ENCODE measurements around the gene MEF2C.

MEF2C gene

DNA sequence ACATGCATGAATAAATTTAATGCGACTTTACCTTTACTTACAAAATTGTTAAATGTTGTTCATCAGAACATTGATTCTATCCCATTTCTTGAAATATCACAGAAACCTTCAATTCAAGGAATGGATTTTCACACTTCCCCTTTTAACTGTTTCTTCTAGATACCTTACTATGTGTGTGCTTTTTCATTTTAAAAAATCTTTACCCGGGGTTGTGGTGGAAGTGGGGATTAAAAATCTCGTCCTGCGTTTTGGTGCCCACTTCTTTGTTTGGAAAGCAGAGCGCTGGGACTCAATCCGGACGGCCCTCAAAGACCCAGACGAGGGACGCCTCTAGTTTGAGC lies 5.8 kb upstream of the MEF2C start:
- DNase-seq (ENCODE audit: low read depth in 2 of 2), result no peak

DNA sequence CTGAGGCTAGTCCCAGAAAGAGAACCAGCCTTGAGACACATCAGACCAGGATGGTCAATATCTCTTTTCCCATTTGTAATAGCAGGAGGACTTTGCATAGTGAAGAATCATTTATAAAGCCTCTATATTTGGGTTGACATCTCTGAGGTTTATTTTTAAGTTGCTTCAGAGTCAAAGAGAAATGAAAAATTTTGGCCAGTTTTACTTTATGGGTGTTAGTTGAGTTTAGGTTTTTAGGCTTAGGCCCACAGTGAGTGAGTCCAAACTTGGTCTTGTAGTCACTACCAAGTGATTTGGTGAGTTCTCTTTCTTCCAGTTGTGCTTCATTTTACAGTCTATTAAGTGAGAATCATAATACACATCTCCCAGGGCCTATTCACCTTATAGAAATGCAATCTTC lies 5.3 kb upstream of the MEF2C start:
- DNase-seq (ENCODE audit: low read depth in 2 of 2), result no peak

GRCh38 chr5:88887342-88887741 lies 4.4 kb upstream of the MEF2C start:
- no peak for DNase-seq (ENCODE audit: low read depth in 2 of 2)

DNA sequence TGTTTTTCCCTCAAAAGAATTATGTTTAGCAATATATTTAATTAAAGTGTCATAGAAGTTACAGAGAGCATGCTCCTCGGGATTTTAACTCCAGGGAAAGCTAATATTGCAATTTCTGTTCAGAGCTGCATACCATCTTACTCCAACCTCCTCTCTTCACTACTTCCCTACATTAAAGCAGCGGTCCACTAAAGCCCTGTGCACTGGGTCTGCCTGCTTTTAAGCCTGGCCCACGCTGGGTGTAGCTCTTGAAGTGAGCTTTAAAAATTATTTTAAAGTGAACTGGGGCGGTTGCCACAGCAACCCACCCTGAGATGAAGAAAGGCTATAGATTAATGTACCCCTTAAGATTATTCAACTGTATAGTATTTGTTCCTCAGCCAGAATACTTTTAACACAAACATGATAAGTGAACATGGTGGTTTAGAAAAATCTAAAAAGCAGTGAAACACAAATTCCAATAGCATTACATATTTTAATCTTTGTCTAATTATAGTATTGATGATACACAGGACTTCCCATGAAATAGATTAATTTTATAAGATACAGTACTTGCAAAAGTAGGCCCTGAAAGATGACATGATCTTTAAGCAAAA lies 3.9 kb upstream of the MEF2C start:
- DNase-seq (ENCODE audit: low read depth in 2 of 2), result no peak

DNA sequence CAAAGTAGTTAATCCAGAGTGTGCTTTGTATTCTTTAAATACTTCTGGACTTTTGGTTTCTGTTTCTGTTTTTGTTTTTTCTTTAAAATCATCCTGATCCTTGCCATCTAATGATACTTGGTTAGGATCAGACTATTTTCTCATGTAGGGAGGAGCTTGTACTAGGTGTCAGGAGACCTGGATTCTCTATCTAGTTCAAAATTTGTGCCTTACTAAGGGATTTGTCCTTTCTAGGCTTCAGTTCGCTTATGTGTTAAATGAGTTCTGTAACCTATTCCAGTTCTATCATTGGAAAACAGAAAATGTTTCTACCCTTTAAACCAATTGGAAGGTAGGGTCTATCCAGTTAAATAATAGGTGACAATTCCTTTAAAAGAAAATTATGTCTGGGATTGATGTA lies 3.3 kb upstream of the MEF2C start:
- no peak for DNase-seq (ENCODE audit: low read depth in 2 of 2)

DNA sequence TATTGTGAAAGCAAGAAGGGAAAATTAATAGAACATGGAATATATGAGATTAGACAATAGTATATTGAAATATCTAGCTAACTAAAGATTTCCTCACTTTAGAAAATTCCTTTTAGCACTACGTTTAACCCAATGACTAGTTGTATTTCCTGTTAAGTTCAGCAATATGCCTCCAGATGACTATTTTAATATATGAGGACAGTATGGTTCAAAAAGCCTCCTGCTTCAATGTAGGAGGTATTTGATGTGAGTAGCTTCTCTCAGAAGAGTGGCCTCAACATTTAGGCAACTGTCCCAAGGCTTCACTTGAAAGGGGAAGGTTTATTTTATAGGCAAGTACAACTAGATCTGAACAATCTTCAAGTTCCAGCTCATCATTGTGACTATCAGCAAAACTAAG lies 2.0 kb upstream of the MEF2C start:
- no peak for DNase-seq (ENCODE audit: low read depth in 2 of 2)

DNA sequence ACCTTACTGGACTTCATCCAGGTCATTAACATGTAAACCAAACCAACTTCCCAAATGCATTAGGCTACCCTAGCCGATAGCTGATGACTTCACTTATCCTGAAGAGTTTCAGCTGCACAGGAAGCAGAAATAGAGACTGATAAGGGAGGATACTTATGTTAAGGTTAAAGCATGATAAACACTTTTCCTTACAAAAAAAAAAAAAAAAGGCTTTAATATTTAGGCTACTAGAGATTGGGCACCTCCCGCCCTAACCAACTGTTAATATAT lies 1.6 kb upstream of the MEF2C start:
- no peak for DNase-seq (ENCODE audit: low read depth in 2 of 2)

GRCh38 chr5:88883836-88884607 lies 1.0 kb upstream of the MEF2C start:
- DNase-seq (ENCODE audit: low read depth in 2 of 2), result no peak

GRCh38 chr5:88882276-88883038 lies 527 bp downstream of the MEF2C start:
- DNase-seq (ENCODE audit: low read depth in 2 of 2), result no peak

DNA sequence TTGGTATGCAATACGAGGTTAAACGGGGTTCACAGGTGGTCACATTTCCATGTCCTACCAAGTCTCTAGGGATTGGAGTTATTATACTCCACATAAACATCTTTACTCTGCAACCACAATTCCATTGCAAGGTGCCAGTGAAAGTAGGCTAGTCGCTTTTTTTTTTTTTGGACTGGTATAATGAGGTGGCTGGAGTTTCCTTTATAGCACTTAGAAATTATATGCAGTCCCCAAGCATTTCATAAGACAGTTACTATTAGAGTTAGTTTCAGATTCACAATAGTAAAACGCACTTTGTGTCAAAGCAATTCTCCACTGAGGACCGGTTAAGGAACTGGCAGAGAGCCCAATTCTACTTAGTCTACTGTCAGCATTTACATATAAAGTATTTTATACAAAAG lies 1.4 kb downstream of the MEF2C start:
- DNase-seq (ENCODE audit: low read depth in 2 of 2), result no peak

GRCh38 chr5:88880201-88880600 lies 2.8 kb downstream of the MEF2C start:
- no peak for DNase-seq (ENCODE audit: low read depth in 2 of 2)

- DNase-seq (ENCODE audit: low read depth in 2 of 2), result no peak
Observed at GRCh38 chr5:88879724-88880123, 3.3 kb downstream of the MEF2C start.

- DNase-seq (ENCODE audit: low read depth in 2 of 2), result no peak
Observed at GRCh38 chr5:88878976-88879375, 4.0 kb downstream of the MEF2C start.

GRCh38 chr5:88877826-88878225 lies 5.2 kb downstream of the MEF2C start:
- DNase-seq (ENCODE audit: low read depth in 2 of 2), result no peak

GRCh38 chr5:88876714-88877113 lies 6.3 kb downstream of the MEF2C start:
- DNase-seq (ENCODE audit: low read depth in 2 of 2), result no peak

GRCh38 chr5:88875341-88876234 lies 7.4 kb downstream of the MEF2C start:
- no peak for DNase-seq (ENCODE audit: low read depth in 2 of 2)

GRCh38 chr5:88873447-88873846 lies 9.5 kb downstream of the MEF2C start:
- DNase-seq (ENCODE audit: low read depth in 2 of 2), result no peak

GRCh38 chr5:88872971-88873370 lies 10.0 kb downstream of the MEF2C start:
- DNase-seq (ENCODE audit: low read depth in 2 of 2), result no peak

DNA sequence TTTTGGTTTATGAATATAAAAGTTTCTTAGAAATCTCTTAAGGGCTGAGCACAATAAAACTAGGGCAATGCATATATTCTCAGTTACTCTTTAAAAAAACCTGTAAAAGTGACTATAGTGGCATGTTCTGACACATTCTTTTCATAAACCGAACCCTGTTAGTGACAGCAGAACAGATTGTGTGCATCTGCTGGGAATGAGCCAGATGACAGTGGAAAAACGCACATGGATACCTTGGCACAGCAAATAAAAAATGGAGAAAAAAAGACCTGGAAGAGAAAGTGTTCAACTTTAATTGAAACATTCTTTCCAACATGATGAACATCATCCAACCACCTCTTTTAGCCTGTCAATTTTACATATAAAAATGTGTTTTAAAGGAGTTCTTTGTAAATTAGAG lies 12.7 kb downstream of the MEF2C start:
- no peak for DNase-seq (ENCODE audit: low read depth in 2 of 2)

GRCh38 chr5:88868468-88869068 lies 14.4 kb downstream of the MEF2C start:
- no peak for DNase-seq (ENCODE audit: low read depth in 2 of 2)

DNA sequence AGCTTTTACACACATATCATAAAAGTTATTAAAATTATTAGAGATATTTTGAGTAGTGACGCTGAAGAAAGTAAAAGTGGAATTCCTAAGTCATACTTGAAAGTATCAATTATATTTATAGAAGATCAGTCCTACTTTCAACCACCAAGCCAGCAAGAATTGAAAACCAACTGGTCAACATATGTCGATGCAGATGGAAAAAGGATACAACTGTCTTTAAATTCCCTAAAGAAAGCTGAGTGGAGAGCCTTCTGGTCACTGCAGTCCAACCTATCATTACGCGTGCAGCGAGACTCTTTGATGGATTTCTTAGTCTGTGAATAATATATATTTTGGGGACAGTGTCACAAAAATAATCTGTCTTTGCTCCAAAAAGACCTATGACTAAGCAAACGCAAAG lies 15.3 kb downstream of the MEF2C start:
- no peak for DNase-seq (ENCODE audit: low read depth in 2 of 2)

- DNase-seq (ENCODE audit: low read depth in 2 of 2), result no peak
Observed at GRCh38 chr5:88863523-88863922, 19.5 kb downstream of the MEF2C start.

Data from stimulated activated CD4-positive, alpha-beta T cell treated with anti-CD3 and anti-CD28 coated beads, Interleukin-15, amount 100 ng/mL, for 48 hours (primary cell).